Epidermal melanocyte (primary cell): ENCODE measurements around the gene IFNLR1.

Experiments
- DNase-seq: peaks from one replicate; pipeline ENCODE4 v3.0.0; 2011; ENCODE audit warnings: low spot score; ENCODE audit not compliant: insufficient read length

The IFNLR1 gene

DNA sequence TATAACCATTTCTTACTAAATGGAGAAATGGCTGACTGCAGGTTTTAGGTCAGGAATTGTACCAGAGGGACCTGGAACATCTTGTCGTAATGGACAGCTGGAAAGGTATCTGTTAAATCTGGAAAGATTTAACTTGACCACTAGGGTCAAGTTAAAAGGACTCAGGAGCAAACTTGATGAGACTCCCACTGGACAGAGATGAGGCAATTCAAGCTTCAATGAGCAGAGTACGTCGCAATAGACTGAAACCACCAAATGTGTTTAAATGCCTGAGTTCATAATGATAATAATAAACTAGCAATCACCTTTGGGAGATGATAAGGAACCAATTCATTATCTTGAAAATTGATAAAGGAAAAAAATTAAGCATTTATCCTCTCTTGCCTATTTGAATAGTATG lies 8.7 kb downstream of the IFNLR1 start:
- no peak for DNase-seq

DNA sequence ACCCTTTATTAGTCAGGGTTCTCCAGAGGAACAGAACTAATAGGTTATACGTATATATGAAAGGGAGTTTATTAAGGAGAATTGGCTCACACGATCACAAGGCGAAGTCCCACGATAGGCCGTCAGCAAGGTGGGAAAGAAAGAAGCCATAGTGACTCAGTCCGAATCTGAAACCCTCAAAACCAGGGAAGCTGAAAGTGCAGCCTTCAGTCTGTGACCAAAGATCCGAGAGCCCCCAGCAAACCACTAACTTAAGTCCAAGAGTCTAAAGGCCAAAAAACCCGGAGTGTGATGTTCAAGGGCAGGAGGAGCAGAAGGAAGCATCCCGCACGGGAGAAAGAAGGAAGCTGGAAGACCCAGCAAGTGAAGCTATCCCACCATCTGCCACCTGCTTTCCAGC lies 9.9 kb downstream of the IFNLR1 start:
- no peak for DNase-seq

DNA sequence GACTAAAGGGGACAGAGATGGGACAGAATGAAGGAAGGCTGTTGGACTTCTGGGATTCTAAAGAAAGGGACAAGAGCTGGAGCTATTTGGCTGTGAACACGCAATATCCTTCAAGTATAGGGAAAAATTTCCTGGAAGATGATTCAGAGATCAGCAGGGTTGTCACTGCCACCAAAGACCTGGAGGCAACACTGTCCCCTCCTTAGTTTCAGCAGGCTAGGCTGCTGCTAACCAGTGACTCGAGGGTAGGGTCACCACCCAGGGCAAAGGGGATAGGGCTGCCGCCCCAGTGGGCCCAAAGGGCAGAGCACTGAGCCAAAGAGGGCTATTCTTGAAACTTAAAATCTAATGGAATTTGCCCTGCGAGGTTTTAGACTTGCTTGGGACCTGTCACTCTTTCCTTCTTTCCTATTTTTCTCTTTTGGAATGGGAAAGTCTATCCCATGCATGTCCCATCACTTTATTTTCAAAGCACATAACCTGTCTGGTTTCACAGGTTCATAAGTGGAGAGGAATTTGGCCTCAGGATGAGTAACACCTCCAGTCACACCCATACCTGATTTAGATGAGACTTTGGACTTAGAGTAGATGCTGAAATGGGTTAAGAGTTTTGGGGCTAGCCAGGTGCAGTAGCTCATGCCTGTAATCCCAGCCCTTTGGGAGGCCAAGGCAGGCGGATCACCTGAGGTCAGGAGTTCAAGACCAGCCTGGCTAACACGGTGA lies 11.9 kb downstream of the IFNLR1 start:
- no peak for DNase-seq

DNA sequence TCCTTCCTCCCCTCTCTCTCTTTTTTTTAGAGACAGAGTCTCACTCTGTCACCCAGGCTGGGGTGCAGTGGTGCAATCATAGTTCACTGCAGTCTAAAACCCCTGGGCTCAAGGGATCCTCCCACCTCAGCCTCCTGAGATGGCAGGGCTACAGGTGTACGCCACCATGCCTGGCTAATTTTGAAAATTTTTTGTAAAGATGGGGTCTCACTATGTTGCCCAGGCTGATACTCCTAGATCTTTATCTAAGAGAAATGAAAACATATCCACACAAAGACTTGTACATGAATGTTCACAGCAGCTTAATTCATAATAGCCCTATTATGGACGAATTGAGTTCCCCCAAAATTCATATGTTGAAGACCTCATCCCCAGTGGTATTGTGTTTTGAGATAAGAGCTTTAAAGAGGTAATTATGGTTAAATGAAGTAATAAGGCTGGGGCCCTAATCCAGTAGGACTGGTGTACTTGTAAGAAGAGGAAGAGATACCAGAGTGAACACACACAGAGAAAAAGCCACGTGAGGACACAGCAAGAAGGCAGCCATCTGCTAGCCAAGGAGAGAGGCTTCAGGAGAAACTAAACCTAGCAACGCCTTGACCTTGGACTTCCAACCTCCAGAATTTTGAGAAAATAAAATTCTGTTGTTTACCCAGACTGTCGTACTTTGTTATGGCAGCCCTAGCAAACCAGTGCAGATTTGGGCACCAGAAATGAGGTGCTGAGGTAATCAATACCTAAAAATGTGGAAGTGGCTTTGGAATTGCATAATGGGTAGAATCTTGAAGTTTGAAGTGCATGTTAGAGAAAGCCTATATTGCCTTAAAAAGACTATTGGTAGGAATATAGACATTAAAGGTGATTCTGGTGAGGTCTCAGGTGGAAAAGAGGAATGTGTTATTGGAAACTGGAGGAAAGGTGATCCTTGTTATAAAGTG lies 13.2 kb downstream of the IFNLR1 start:
- no peak for DNase-seq

DNA sequence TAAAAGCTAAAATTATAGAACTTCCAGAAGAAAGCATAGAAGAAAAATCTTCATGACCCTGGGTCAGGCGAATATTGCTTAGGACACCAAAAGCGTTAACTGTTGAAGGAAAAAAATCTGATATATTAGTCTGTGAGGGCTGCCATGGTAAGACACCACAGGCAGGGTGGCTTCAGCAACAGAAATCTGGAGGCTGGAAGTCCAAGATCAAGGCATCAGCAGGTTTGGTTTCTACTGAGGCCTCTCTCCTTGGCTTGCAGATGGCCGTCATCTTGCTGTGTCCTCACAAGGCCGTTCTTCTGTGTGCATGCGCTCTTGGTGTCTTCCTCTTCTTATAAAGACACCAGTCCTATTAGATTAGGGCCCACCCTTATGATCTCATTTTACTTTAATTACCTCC lies 14.5 kb downstream of the IFNLR1 start:
- DNase-seq = no peak

DNA sequence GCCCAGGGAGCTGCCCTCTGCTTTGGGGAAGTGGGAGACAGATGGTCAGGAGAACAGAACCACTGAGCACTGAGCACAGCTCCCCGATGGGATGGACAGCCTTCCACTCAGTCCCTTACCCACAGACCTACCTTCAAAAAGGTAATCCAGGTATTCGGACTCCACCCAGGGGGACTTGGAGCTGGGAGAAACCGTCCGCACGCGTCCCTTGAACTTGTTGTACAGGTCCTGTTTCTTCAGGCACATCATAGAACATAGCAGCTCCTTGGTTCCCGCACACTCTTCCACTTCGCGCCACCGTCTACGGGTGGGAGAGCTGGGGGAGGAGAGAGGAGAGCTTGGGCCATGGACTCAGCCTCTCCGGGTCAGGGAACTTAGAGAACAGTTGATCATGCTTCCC lies 17.8 kb downstream of the IFNLR1 start:
- DNase-seq = no peak

DNA sequence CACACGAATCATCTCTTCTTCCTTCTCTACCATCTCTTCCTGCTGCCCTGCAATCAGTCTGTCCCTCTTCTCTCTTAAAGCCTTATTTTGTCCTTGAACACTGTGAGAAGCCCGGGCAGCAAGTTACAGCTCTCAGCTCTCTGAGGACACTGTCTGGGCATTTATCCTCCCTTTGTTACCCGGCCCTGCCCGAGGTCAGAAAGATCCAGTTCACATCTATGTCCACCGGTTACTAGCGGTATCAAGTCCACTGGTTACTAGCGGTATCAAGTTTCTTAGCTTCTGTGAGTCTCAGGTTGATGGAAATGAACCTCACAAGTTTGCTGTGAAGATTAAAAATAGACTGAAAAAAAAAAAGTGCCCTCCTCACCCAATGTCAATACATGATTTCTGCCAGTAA lies 18.8 kb downstream of the IFNLR1 start:
- no peak for DNase-seq

DNA sequence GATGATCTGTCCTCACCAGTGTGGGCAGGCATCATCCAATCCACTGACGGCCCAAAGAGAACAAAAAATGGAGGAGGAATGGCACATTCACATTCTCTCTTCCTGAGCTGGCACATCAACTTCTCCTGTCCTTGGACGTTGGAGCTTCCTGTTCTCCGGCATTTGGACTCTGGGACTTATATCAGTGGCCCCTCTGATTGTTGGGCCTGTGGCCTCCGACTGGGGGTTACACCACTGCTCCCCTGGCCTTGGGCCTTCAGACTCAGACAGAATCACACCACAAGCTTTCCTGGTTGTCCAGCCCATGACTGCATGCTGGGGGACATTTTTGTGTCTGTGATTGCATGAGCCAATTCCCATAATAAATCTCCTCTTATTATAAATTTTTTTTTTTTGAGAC lies 20.1 kb downstream of the IFNLR1 start:
- no peak for DNase-seq

DNA sequence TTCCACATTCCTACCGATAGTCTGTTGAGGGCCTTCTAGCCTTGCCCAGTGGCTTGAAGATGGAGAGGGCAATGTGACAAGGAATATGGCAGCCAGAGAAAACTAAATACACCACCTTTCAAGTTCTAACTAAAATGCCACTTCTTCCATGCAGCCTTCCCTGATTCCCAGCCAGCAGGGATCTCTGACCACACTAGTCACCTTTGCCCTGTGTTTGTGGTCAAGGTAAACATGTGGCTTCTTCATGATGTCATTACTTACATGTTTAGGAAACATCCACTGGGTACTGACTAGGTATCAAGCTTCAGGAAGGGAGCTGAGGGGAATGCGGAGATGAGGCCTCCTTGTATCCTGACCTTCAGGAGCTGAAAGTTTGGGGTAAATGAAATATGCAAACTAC lies 21.6 kb downstream of the IFNLR1 start:
- no peak for DNase-seq

DNA sequence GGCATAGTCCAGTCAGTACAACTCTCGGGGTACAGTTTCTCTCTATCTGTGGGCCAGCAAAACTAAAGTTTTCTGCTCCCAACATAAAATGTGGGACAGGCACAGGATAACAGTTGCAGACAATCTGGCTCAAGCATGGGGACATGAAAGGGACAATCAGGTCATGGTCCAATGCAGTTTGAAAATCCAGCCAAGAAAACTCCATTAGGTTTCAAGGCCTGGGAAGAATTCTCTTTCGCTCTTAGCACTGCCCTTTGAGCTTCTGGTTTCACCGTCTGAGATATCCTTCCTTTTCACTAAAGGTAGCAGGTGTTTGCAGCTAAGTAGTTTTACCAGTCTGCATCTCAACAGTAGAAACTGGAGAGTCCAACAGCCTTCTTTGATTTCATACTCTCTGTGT lies 23.1 kb downstream of the IFNLR1 start:
- no peak for DNase-seq

DNA sequence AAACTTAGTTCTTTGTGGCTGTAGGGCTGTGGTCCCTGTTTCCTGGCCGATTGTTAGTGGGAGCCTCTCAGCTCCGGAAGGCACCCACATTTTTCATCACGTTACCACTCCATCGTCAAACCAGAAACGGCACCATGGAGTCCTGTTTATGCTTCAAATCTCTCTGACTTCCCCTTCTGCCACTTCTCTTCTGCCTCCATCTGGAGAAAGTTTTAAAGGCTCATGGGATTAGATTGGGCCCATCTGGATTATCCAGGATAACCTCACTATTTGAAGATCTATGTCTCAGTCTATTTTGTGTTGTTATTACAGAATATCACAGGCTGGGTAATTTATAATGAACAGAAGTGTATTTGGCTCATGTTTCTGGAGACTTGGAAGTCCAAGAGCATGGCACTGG lies 24.9 kb downstream of the IFNLR1 start:
- no peak for DNase-seq

DNA sequence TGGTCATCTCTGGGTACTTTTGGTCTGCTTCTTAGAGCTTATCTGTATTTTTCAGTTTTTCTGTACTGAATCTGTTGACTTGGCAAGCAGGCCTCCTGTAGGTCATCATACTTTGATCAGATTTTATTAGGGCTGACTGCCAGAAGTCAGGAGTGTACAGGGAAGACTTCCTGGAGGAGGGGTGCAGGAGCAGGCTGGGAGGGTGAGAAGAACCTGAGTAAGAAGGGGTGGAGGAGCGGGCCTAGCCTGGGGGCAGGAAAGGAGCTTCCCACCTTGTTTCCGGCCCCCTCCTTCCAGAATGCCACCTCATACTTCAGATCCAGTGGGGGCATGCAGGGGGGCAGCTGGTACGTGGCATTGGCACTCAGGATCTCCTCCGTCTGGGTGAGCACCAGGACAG lies 25.8 kb downstream of the IFNLR1 start:
- no peak for DNase-seq

DNA sequence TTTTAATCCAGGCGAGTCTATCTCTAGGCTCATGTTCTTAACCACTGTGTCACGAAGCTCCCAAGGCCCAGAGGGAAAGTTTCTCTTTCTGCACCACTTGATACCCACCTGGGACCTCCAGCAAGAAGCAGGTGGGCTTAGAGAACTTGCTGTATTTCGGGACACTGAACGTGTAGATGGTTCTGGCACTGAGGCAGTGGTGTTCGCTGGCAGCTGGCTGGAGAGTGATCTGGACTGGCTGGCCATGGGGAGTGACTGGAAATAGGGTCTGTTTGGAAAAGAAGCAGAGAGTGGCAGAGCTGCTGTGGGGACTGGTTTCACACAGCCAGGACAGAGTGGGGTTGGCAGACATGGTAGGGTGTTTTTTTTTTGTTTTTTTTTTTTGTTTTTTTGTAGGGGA lies 27.7 kb downstream of the IFNLR1 start:
- no peak for DNase-seq

DNA sequence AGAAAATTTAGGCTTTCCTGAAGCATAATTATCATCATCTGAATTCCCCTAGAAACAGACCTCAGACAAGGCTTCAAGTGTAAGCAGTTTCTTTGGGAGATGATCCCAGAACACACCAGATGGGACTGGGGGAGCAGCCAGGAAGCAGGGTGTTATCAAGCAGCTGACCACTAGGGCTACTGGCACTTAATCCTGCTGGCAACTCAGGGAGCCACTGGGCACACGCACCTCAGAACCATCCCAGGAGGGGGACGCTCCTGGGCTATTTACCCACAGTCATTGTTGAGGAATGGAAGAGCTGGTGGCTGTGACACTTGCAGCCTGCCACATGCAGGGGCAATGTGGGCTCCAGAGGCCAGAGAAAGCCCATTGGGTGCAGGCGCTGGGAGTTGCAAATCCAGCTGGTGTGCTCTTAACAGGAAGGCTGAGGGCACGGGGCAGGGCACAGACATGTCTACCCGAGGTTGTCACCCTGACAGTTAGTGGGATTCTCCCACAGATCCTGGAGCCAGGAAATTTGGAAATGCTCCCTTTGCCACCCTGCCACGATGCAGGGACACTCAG lies 29.1 kb downstream of the IFNLR1 start:
- no peak for DNase-seq

DNA sequence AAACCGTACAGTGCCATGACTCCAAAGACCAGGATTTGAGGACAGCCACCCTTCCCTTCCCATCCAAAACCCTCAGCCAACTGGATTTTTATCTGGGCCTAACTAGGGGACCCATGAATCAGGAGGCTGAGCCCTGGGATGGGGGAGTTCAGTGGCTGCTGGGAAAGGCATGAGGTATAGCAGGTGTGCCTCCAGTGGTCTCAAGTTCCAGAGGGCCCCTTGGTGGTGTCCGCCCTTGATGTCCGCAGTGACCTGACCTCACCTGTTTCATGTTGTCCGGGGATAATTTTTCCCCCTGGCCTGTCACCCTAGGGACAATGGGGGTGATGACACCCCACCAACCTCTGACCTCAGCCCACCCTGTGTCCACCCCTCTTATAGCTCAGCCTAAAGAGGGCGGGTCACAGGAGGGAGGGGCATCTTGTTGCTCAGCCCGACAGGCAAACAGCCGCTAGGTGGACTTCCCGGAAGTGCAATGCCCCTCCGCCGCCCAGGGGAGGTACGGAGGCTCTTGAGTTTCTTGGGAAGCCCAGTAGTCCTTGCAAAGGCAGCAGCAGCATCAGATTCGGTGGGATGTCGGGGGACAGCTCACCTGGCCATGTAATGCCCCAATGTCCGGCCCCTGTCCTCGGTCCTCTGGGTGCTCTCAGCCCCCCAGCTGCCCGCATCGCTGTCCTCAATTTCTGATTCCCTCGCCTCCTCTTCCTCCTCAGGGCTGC lies 30.4 kb downstream of the IFNLR1 start:
- no peak for DNase-seq

DNA sequence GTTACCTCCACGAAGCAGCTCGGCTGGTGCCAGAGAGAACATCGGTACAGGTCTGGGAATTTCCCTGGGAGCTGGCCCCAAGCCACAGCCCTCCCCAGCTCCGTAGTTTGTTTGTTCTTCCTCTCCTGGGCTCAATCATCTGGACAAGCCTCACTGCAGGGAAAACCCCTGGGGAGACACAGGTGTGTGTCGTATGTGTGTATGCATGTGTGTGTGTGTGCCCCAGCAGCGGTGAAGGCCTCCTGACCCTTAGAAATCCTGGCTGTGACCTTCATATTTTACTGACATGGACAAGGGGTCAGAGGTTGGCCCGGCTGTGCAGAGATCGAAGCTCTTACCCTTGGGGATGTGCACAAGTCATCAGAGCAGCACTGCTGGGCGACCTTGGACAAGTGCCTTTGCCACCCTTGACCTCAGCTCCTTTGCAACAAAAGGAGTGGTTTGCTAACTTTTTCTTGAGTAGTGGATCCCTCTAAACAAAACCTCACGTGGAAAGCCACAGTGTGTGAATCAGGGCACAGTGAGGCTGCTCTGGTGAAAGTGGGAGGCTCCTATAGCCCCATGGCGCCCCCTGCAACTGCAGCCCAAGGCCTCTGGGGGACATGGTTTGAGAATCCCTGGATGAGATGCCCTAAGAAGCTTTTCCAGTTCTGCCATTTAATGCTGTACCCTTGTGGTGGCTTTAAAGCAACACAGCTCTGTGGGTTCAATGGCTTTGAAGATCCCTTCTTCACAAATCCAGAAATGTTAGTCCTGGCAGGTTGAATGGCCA lies 31.9 kb downstream of the IFNLR1 start:
- DNase-seq = no peak

DNA sequence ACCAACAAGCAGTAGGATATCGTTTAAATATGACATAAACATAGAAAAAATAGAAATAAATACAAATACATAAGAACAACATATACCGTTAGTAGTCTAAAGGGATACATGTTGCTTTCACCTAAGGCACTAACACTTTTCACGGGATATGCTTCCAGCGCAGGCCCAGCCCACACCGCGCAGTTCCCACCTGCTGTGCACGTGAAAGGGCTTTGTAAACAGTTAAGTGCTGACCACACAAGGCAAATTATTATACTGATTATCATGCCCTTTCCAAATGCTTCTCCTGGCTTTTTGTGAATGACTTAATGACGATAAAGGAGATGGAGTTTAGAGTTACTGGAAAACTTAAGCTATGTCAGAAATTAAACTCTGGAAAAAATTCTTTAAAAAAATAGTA lies 32.9 kb downstream of the IFNLR1 start:
- DNase-seq = no peak

DNA sequence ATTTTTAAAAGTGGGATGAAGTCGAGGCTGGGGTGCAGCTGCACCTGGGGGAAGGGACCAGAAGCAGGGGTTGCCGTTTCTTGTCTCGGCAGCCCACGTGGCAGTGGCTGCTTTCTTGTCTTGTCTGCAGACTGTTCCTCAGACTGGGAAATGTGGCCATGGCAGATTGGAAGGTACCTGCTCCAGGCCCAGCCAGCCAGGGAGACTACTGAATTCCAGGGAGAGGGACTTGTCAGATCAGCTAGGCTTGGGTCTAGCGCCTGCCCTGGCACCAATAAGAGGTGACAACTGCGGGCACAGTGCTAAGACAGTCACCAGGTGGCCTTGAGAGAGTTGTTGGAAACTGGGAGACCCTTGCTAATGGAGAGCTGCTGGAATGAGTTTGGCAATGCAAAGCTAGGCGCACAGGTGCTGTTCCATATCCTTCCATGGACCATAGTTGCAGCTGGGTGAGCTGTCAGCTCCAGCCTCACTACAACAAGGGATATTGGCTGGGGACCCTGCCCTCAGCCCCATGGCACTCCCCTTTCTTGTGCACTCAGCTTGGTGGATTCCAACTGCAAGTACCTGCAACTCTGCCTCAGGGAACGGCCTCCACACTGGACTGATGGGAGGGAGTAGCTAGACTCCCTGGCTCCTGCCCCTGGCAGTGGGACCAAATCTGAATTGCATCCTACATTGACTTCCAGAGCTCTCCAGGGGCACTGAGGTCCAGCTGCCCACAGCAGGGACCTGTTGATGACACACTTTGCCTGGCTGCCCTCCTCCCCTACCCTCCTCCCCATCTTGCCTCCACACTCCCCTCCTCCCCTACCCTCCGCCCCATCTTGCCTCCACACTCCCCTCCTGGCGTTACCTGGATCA lies 34.2 kb downstream of the IFNLR1 start:
- no peak for DNase-seq

DNA sequence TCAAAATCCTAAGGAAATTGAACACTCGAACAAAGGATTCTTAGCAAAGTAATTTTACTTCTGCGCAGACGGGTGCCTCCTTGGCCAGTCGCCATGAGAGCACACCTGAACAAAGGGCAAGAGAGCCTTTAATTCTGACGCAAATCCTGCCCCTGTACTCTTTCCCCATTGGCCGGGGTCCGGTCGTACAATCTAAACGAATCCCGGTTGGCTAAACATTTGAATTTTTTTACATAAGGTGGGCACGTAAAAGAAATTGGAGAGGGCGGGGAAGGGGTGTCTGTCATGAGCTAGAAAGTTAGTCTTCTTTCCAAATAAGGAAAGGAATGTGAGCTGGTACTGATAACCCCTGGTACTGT lies 35.9 kb downstream of the IFNLR1 start:
- DNase-seq = no peak
